ENCODE data around the gene MIB1. TPM values are rescaled to one million over a fixed set of nuclear protein-coding genes. Genes with fewer than 3 reads are reported as not detected.
A peak's percentile ranks its signal among the peaks of the same experiment; 100 is the strongest.

MIB1 gene
- total RNA-seq (2013; cell fraction: nucleolus; rRNA removed), result 33.1 and 33.5 TPM in 2 replicates
- total RNA-seq (2014; rRNA removed), result 18.2 and 24.6 TPM in 2 replicates
- total RNA-seq (2014; rRNA removed; fragmentation: Illumina TruSeq; extraction: Trizol), result 23.0 and 26.1 TPM in 2 replicates
- total RNA-seq (2021), result 27.5 and 29.5 TPM in 2 replicates
- polyA plus RNA-seq (2011; ENCODE audit: low read depth), result 7.1 TPM
- 19.4 and 31.0 TPM in 2 replicates for polyA plus RNA-seq (2011; rRNA removed)
- 6.9 and 9.3 TPM in 2 replicates for polyA plus RNA-seq (2011; cell fraction: cytosol; rRNA removed)
- 16.8 and 18.7 TPM in 2 replicates for polyA plus RNA-seq (2011; cell fraction: nucleus; rRNA removed)
- polyA plus RNA-seq (2012), result 8.7 and 11.5 TPM in 2 replicates
- 13.2 and 17.6 TPM in 2 replicates for polyA plus RNA-seq (2014; fragmentation: Illumina TruSeq; extraction: Trizol)
- polyA plus RNA-seq (2014; fragmentation: Nextera tagmentation; extraction: Ambion mirVana), result 1 to 10 TPM; 3.6 to 4.8 TPM
- polyA plus RNA-seq (2014; rRNA removed), result 6.6 and 7.7 TPM in 2 replicates
- 1 to 10 TPM; 2.3 to 4.8 TPM for polyA plus RNA-seq (2016; fragmentation: Nextera tagmentation; extraction: Ambion mirVana)
- 66.3 and 125 TPM in 2 replicates for polyA minus RNA-seq (2011; rRNA and poly(A)+ RNA removed)
- 31.9 and 33.6 TPM in 2 replicates for polyA minus RNA-seq (2011; cell fraction: cytosol; rRNA and poly(A)+ RNA removed)
- 13.3 and 16.5 TPM in 2 replicates for polyA minus RNA-seq (2011; cell fraction: nucleus; rRNA and poly(A)+ RNA removed)
- percentile 76 among the genes with signal in this experiment for Bru-seq, nascent RNA
- BruChase-seq, experiment 1, labeled RNA remaining after a 6-hour chase, result percentile 82 among the genes with signal in this experiment
- percentile 76 among the genes with signal in this experiment for BruChase-seq, experiment 2, labeled RNA remaining after a 2-hour chase
- long read RNA-seq, experiment 1, partial matches to known transcripts, result 0 of 1 reads
- long read RNA-seq, experiment 1, other reads (novel, unspliced or antisense), result 1 of 1 reads
- long read RNA-seq, experiment 2, partial matches to known transcripts, result 4 of 13 reads
- long read RNA-seq, experiment 2, other reads (novel, unspliced or antisense), result 9 of 13 reads

DNA sequence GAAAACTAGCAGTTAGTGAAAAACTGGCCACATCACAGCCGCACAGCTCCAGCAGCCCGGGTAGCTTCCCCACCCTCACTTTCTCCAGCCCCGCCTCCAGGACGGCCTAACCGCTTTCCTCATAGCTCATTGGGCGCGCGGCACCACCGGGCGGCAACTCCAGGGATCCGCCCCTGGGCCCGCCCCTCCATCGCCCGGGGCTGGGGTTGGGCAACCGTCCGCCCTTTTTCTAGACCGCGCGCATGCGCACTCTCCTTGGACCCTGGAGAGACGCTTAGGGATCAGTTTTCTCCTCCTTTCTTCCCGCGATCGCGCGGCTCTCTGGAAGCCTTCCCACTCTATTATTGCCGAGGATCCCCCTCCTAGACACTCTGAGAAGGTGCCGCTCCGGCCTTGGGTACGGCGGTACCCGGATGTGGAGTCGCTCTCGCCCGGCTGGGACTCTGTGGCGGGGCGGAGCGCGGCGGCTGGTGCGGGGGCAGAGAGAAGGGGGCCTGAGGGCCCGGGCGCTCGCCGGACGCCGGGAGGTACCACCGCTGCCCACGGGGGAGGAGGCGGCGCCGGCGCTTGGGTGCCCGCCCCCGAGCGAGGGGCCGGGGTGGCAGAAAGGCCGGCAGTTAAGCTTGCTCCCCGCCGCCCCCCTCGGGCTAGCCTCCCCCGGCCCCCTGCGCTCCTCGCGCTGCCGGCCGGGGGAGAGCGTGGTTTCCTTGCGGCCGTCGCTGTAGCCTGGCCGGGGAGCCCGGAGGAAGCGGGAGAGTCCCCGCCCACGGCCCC, at the start of gene MIB1:
Gene MIB1, plus strand, starts transcription at position 255 of the 774 bp plus-strand sequence. CDS start 792 bp downstream, outside the sequence.
- peak within 1 kb of the TSS; percentile 96 for H3K4me3 ChIP-seq
- DNase-seq (ENCODE audit: low read depth, low spot score), result peak; percentile 83
- ChIA-PET POLR2A (interaction anchor here (0.6 to 1.5 kb wide), 11 partner anchors 8 to 212 kb away, joined by 3 to 7 read pairs (median 4); partner anchors contain the start of genes ABHD3 and SNRPD1), RAD21 (ENCODE audit: unreplicated experiment) (interaction anchor here (0.7 to 2.0 kb wide), 12 partner anchors 8 to 140 kb away, joined by 3 to 12 read pairs (median 4); partner anchors contain the start of genes ABHD3 and ESCO1), CTCF (interaction anchor here (0.6 to 1.9 kb wide), 6 partner anchors 19 to 140 kb away, joined by 3 to 5 read pairs (median 4); partner anchors contain the start of gene SNRPD1), SMC1A (ENCODE audit: uncharacterized antibody, unreplicated experiment) (interaction anchor here (0.5 to 1.7 kb wide), 9 partner anchors 27 to 143 kb away, joined by 3 to 7 read pairs (median 3); partner anchors contain the start of genes ABHD3 and SNRPD1)
- BruUV-seq (replicated peaks), result no TSS peak
- peak; percentile 89 for FAIRE-seq
- intact Hi-C loops (cut with micrococcal nuclease; ENCODE audit: unreplicated experiment) (loop anchor here (1.0 to 10.0 kb wide), 4 partner anchors 36 to 636 kb away; partner anchors contain the start of genes ABHD3 and SNRPD1), in situ Hi-C loops (cut with MboI) (no loop called here)
- peak within 1 kb of the TSS; percentile 94 for H3K9ac ChIP-seq (ENCODE audit: control insufficient read depth, insufficient read depth, low read length)
- peaks cover 47% of the 10 kb centered on the region for H3K79me2 ChIP-seq (ENCODE audit: control insufficient read depth, insufficient read depth, low read length)
- H3K27me3 ChIP-seq (replicated peaks in 1 of 2; ENCODE audit: control insufficient read depth in 2 of 2, insufficient read depth in 2 of 2, low read length in 1 of 2), result no peaks in the 10 kb centered on the region
- no peaks in the 10 kb centered on the region for H4K20me1 ChIP-seq (ENCODE audit: control insufficient read depth, insufficient read depth)
- peak within 1 kb of the TSS; percentile 90 for H3K4me2 ChIP-seq (ENCODE audit: control insufficient read depth, insufficient read depth)
- WGBS (ENCODE audit: insufficient coverage, insufficient replicate concordance, low lambda C conversion rate, missing lambda C conversion rate), result 1% methylated on average over 41 of the region's 76 CpGs
- peak; percentile 97 for ATAC-seq
- no peaks in the 10 kb centered on the region for H3K36me3 ChIP-seq (ENCODE audit: control insufficient read depth in 2 of 2, insufficient read depth in 2 of 2, low read length in 1 of 2)
- peak within 1 kb of the TSS; percentile 91 for H3K27ac ChIP-seq (ENCODE audit: control insufficient read depth, insufficient read depth)
- no peaks in the 10 kb centered on the region; the same call in 2 of the 3 replicates for H3K9me3 ChIP-seq (replicated peaks; ENCODE audit: control insufficient read depth, insufficient read depth, low read length)
- H2AFZ ChIP-seq (ENCODE audit: control insufficient read depth, low read depth, low read length), result peak within 1 kb of the TSS; percentile 96
- H3K4me1 ChIP-seq (ENCODE audit: control insufficient read depth, insufficient read depth, low read length), result no peaks in the 10 kb centered on the region
- TF ChIP-seq RCOR1 (conservative IDR thresholded peaks at IDR 0.05; ENCODE audit: low read depth, low read length) (no peak), POLR2A (IDR thresholded peaks at IDR 0.05; ENCODE audit: low read depth, low read length) (peak; percentile 64), WRNIP1 (IDR thresholded peaks at IDR 0.05; ENCODE audit: borderline replicate concordance, low read depth, low read length) (no peak), NBN (IDR thresholded peaks at IDR 0.05) (0 out of 2 replicates have a peak, but pooled peaks have one; percentile 42), RAD21 (IDR thresholded peaks at IDR 0.05; ENCODE audit: insufficient read depth, low read depth, low read length) (no peak), MTA2 (IDR thresholded peaks at IDR 0.05; ENCODE audit: low read depth) (no peak), BRCA1 (IDR thresholded peaks at IDR 0.05; ENCODE audit: low read depth, low read length) (no peak), NRF1 (conservative IDR thresholded peaks at IDR 0.05; ENCODE audit: low read depth, low read length) (peak; percentile 67), POLR2AphosphoS5 (IDR thresholded peaks at IDR 0.05; ENCODE audit: low read length) (peak; percentile 84), BHLHE40 (IDR thresholded peaks at IDR 0.05; ENCODE audit: borderline replicate concordance in 1 of 2, low read depth in 2 of 2, low read length in 1 of 2) (no peak; a peak in 1 of 4 replicates), NFIC (IDR thresholded peaks at IDR 0.05; ENCODE audit: low read depth, low read length) (no peak), SP1 (IDR thresholded peaks at IDR 0.05; ENCODE audit: low read depth, low read length) (peak; percentile 65), HDGF (IDR thresholded peaks at IDR 0.05) (peak; percentile 85), MTA3 (IDR thresholded peaks at IDR 0.05; ENCODE audit: borderline replicate concordance, low read length) (no peak), MYC (IDR thresholded peaks at IDR 0.05; ENCODE audit: insufficient read depth, insufficient read length, insufficient replicate concordance, low read length, severe bottlenecking) (no peak), RELA (IDR thresholded peaks at IDR 0.05; ENCODE audit: borderline replicate concordance, partially characterized antibody) (no peak), KDM1A (IDR thresholded peaks at IDR 0.05; ENCODE audit: borderline replicate concordance) (no peak), ZNF207 (IDR thresholded peaks at IDR 0.05; ENCODE audit: borderline replicate concordance) (peak; percentile 63; the same call in 1 of the 2 replicates), CREB1 (IDR thresholded peaks at IDR 0.05; ENCODE audit: low read depth) (no peak), SMC3 (IDR thresholded peaks at IDR 0.05; ENCODE audit: borderline replicate concordance, low read length) (peak; percentile 1; the same call in 1 of the 2 replicates), MEF2A (IDR thresholded peaks at IDR 0.05; ENCODE audit: insufficient read depth, low read depth, low read length) (no peak), NR2F1 (conservative IDR thresholded peaks at IDR 0.05) (0 out of 2 replicates have a peak, but pooled peaks have one; percentile 26)
